ENCODE results near the gene CLUH.

DNA sequence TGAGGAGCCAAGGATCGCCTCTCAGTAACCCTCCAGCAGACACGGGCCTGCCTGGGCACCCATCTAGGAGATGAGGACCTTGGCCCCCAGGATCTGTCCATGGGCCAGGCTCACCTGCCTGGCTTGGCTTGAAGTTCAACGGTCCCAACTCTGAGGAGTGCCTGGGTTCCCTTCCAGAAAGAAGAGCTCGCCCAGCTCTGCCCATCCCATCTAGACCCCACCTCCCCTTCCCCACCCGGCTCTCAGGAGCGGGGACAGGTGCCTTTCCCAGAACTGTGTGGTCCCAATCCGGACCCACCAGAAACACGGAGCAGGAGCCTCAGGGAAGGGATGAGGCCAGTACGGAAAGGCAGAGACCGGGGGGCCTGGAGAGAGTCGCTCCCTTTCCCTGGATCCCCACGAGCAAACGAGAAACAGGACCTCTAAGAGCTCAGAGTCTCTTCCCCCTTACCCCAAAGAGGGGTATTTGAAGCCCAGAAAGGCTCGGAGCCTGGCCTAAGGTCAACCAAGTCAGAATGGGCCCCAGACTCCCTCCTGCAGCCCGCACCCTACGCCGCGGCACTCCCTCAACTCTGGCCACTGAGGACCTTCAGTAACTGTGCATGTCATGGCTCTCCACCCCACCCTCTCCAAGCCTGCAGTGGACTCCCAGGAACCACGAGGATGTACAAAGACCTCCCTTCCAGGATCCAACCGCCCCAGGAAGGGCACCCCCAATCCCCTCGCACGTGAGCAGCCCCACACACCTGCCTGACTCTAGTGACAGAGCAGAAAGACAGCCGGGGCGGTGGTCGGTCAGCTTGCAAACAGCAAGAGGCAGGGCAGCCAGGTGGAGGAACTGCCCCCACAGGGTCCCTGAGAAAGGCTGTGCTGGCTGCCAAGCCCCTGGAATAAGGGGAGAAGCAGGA, 5.4 kb downstream of the CLUH start:
- TF ChIP-seq, protein P1, sequence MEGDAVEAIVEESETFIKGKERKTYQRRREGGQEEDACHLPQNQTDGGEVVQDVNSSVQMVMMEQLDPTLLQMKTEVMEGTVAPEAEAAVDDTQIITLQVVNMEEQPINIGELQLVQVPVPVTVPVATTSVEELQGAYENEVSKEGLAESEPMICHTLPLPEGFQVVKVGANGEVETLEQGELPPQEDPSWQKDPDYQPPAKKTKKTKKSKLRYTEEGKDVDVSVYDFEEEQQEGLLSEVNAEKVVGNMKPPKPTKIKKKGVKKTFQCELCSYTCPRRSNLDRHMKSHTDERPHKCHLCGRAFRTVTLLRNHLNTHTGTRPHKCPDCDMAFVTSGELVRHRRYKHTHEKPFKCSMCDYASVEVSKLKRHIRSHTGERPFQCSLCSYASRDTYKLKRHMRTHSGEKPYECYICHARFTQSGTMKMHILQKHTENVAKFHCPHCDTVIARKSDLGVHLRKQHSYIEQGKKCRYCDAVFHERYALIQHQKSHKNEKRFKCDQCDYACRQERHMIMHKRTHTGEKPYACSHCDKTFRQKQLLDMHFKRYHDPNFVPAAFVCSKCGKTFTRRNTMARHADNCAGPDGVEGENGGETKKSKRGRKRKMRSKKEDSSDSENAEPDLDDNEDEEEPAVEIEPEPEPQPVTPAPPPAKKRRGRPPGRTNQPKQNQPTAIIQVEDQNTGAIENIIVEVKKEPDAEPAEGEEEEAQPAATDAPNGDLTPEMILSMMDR (IDR thresholded peaks at IDR 0.05) = no peak
- no peak for TF ChIP-seq POLR2A (IDR thresholded peaks at IDR 0.05)
